ENCODE measurements around the gene ETS2. TPM values are rescaled to one million over a fixed set of nuclear protein-coding genes. Genes with fewer than 3 reads are reported as not detected.

Gene ETS2
- polyA plus RNA-seq, 1 donor (not counting 4 experiments of a cell fraction or from before 2014, with no cell fraction given): 58.5 TPM

- Histone ChIP-seq H4K20me1 (ENCODE audit: control insufficient read depth, extremely low read depth, insufficient read depth, low read length) (no peaks in the 10 kb centered on the region), H3K27ac (ENCODE audit: control insufficient read depth, insufficient read depth, low read length) (no peak overlapping the region), H3K9ac (ENCODE audit: control insufficient read depth, extremely low read depth, insufficient read depth, low read length) (no peak overlapping the region), H3K9me1 (ENCODE audit: control insufficient read depth, extremely low read depth, insufficient read depth, low read length) (no peaks in the 10 kb centered on the region), H3K4me3 (ENCODE audit: control insufficient read depth in 2 of 3, extremely low read depth in 1 of 3, insufficient read depth in 2 of 3, low read depth in 1 of 3, low read length in 3 of 3) (no peak overlapping the region), H3K36me3 (ENCODE audit: control insufficient read depth in 2 of 2, extremely low read depth in 1 of 2, insufficient read depth in 2 of 2, low read length in 2 of 2) (no peaks in the 10 kb centered on the region), H3K79me2 (ENCODE audit: control insufficient read depth, insufficient read depth, low read length) (no peaks in the 10 kb centered on the region), H2AFZ (ENCODE audit: control insufficient read depth, low read length) (no peak overlapping the region), H3K9me3 (ENCODE audit: control insufficient read depth, low read depth, low read length) (no peaks in the 10 kb centered on the region), H3K27me3 (ENCODE audit: control insufficient read depth, extremely low read depth, insufficient read depth, low read length) (no peaks in the 10 kb centered on the region), H3K4me1 (ENCODE audit: control insufficient read depth, extremely low read depth, insufficient read depth, low read length) (peaks cover 39% of the 10 kb centered on the region), H3K4me2 (ENCODE audit: control insufficient read depth, extremely low read depth, insufficient read depth, low read depth, low read length) (no peak overlapping the region)
- no peak for TF ChIP-seq EZH2 (IDR thresholded peaks at IDR 0.05; ENCODE audit: low read length)
- no peak for TF ChIP-seq CTCF (optimal IDR thresholded peaks at IDR 0.05 in 1 of 3, IDR thresholded peaks at IDR 0.05 in 1 of 3, conservative IDR thresholded peaks at IDR 0.05 in 1 of 3; ENCODE audit: extremely low read depth in 1 of 3, insufficient read depth in 2 of 3, low read length in 3 of 3)
- no peak for DNase-seq (ENCODE audit: low read depth, low spot score)
- FAIRE-seq: no peak
- dilution Hi-C loops (cut with MboI; ENCODE audit: extremely low pct_ligation_motif_present, low sequenced_read_pairs): no loop called here
Observed at GRCh38 chr21:38848187-38848609, 42.5 kb downstream of the ETS2 start.

GRCh38 chr21:38849776-38850175 is 44.0 kb downstream of the ETS2 start:
- no peaks in the 10 kb centered on the region for H4K20me1 ChIP-seq (ENCODE audit: control insufficient read depth, extremely low read depth, insufficient read depth, low read length)
- H3K36me3 ChIP-seq (ENCODE audit: control insufficient read depth in 2 of 2, extremely low read depth in 1 of 2, insufficient read depth in 2 of 2, low read length in 2 of 2): no peaks in the 10 kb centered on the region
- TF ChIP-seq EZH2 (IDR thresholded peaks at IDR 0.05; ENCODE audit: low read length) (no peak), CTCF (optimal IDR thresholded peaks at IDR 0.05 in 1 of 3, IDR thresholded peaks at IDR 0.05 in 1 of 3, conservative IDR thresholded peaks at IDR 0.05 in 1 of 3; ENCODE audit: extremely low read depth in 1 of 3, insufficient read depth in 2 of 3, low read length in 3 of 3) (no peak)
- peaks cover 44% of the 10 kb centered on the region for H3K4me1 ChIP-seq (ENCODE audit: control insufficient read depth, extremely low read depth, insufficient read depth, low read length)
- H3K9me1 ChIP-seq (ENCODE audit: control insufficient read depth, extremely low read depth, insufficient read depth, low read length): no peaks in the 10 kb centered on the region
- no peak overlapping the region for H3K4me2 ChIP-seq (ENCODE audit: control insufficient read depth, extremely low read depth, insufficient read depth, low read depth, low read length)
- H3K9ac ChIP-seq (ENCODE audit: control insufficient read depth, extremely low read depth, insufficient read depth, low read length): no peak overlapping the region
- dilution Hi-C loops (cut with MboI; ENCODE audit: extremely low pct_ligation_motif_present, low sequenced_read_pairs): no loop called here
- H2AFZ ChIP-seq (ENCODE audit: control insufficient read depth, low read length): no peak overlapping the region
- DNase-seq (ENCODE audit: low read depth, low spot score) (no peak), FAIRE-seq (no peak)
- no peaks in the 10 kb centered on the region for H3K27me3 ChIP-seq (ENCODE audit: control insufficient read depth, extremely low read depth, insufficient read depth, low read length)
- H3K9me3 ChIP-seq (ENCODE audit: control insufficient read depth, low read depth, low read length): no peaks in the 10 kb centered on the region
- H3K27ac ChIP-seq (ENCODE audit: control insufficient read depth, insufficient read depth, low read length): no peak overlapping the region
- H3K4me3 ChIP-seq (ENCODE audit: control insufficient read depth in 2 of 3, extremely low read depth in 1 of 3, insufficient read depth in 2 of 3, low read depth in 1 of 3, low read length in 3 of 3): no peak overlapping the region
- no peaks in the 10 kb centered on the region for H3K79me2 ChIP-seq (ENCODE audit: control insufficient read depth, insufficient read depth, low read length)
